HG03439 (cell line): ENCODE measurements around the gene CEP162.
"Not testable (repeated sequence)": the region's sequence is repeated elsewhere in the genome, so short reads cannot be mapped to it uniquely, and the experiment has no call there.

ENCODE experiments used
- ATAC-seq: cut with Tn5 transposase; IDR thresholded peaks from one replicate; pipeline ENCODE4 v1.9.1; 2021; ENCODE audit warnings: mild to moderate bottlenecking, moderate library complexity; ENCODE audit not compliant: unreplicated experiment

Gene CEP162

DNA sequence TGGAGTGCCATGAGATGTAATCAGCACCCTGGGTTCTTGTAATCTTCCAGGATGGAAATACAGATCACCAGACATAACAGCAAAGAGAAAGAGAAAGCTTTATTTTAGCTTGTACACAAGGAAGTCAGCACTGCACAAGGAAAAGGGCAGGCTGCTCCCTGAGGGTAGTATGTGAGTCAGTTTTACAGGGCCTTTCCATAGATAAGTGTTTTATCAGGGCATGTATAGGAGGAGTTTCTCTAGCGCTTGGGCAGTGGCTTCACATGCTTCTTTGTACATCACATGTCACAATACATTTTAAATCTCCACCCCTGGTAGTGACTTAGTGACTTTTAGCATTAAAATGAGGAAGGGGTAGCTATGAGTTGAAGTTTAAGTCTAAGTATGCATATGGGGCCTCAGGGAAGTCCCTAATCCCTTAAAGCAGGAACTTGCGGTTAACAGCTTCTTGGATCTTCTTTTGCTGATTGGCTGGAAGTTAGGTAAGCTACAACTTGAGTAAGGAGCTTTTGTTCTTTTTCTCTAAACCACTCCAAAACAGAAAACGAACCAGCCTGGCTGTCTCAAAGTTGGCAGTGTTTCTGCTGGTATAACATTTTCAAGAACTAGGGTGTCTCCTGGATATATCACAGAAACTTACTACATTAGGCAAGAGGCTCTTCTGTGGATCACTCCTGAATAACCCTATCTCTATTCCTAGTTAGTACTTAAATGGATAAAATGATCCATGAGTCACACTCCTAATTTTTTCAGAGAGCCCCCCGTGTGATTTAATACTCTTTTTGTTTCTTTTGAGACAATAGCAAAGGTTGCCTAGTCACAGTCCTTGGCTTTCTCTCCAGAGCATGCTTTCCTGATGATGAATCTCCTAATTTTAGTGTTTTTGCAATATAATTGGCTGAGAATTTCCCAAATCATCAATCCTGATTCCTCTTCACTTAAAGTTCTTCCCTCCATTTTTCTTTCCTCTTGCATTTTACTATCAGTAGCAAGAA is 133.7 kb downstream of the CEP162 start:
- no peak for ATAC-seq

DNA sequence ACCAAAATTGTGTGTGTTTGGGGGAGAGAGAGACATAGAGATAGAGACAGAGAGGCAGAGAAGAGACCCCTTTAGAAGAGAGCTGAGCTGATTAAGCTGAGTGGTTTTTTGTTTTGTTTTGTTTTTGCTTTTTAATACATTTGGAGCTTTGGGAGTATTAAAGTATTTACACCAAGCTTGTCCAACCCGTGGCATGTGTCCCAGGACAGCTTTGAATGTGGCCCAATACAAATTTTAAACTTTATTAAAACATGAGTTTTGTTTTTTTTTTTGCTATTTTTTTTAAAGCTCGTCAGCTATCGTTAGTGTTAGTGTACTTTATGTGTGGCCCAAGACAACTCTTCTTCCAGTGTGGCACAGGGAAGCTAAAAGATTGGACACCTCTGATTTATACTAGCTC is 137.9 kb downstream of the CEP162 start:
- no peak for ATAC-seq

DNA sequence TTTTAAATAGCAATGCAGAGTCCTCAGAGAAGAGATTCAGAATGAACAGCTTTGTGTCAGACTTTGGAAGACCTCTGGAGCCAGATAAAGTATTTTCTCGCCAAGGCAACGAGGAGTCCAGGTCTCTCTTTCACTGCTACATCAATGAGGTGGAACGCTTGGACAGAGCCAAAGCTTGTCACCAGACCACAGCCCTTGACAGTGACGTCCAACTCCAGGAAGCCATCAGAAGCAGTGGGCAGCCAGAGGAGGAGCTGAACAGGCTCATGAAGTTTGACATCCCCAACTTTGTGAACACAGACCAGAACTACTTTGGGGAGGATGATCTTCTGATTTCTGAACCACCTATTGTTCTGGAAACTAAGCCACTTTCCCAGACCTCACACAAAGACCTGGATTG is 138.4 kb downstream of the CEP162 start:
- no peak for ATAC-seq

DNA sequence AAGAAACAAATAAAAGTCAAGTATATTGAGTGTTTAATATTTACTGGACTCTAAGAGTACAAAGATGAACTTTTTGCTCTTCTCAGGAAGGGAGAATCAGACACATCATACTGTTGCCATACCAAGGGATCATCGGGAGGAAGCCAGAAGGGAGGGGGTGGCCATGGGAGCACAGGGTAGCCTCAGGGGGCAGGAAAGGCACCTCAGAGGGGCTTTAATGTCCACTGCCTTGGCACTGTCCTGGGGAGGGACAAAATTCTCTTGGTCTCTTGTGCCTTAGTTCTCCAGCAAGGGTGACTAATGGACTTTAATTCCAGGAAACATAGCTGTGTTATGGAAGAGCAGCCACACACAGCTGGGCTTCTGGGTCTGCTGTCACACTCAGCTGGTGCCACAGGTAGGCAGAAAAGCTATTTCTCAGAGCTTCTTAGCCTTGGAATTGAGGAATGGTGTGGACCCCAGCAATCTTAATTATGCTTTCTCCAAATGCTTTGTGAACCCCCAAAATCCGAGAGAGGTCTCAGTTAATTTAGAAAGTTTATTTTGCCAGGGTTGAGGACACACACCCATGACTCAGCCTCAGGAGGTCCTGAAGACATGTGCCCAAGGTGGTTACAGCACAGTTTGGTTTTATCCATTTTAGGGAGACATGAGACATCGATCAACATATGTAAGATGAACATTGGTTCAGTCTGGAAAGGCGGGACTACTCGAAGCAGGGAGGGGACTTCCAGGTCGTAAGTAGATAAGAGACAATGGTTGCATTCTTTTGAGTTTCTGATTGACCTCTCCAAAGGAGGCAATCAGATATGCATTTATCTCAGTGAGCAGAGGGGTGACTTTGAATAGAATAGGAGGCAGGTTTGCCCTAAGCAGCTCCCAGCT is 140.7 kb downstream of the CEP162 start:
- ATAC-seq: no peak

DNA sequence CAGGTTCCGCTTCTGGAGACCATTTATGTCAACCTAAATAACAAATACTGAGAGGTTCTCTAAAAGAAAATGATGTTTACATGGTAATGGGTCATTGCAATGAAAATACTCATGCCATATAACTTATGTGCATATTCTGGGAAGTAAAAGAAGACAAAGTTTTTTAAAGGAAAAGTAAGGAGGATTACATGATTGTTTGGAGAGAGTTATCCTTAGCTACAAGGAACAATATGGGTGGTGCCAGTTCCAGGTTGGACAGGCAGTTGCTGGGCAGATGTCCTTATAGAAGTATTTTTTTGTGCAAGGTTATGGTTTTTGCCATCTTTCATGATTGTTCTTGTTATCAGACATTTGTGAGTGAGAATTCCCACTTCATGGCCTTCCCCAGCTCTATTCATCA is 141.4 kb downstream of the CEP162 start:
- ATAC-seq: no peak

DNA sequence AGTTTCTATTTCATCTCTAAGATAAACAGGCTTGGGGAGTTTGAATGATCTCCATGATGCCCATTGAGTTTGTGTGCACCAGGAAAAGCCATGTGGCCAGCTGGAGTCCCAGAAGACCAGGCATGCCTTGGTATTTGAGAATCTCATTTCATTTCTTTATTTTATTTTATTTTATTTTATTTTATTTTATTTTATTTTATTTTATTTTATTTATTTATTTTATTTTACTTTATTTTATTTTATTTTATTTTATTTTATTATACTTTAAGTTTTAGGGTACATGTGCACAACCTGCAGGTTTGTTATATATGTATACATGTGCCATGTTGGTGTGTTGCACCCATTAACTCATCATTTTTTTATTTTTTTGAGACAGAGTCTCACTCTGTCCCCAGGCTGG is 142.7 kb downstream of the CEP162 start:
- not testable (repeated sequence) for ATAC-seq

DNA sequence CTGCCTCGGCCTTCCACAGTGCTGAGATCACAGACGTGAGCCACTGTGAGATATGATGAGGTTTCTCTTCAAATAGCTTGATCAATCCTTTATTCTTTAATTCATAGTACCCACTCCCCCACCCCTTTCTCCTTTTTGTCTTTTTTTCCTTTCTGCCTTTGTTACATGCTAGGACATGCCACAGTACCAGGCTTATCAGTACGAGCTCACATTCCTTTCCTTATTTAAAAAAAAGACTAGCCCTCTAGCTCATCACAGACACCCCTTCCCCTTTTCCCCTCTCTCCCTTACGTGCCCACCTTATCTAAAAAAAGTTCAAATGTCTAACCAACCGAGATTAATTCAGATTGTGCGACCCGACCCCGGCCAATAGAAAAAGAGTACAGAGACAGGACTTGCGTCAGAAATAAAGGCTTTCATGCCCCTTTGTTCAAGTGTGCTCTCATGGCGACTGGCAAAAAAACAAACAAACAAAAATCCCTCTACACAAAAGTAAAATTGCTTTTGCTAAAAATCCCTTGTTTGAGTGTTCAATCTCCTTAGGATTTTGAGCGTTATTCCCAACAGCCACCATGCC is 144.7 kb downstream of the CEP162 start:
- ATAC-seq: no peak

DNA sequence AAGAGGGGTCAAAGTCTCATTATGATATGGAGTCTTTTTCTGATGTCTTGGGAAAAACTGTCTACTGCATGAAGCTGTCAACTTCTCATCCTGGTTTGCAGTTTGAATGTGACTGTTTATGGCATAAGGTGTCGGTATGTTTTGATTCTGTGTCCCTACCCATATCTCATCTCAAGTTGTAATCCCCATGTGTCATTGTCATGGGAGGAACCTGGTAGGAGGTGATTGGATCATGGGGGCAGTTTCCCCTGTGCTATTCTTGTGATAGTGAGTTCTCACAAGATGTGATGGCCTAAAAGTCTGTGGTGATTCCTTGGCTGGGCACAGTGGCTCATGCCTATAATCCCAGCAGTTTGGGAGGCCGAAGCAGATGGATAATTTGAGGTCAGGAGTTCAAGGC is 146.2 kb downstream of the CEP162 start:
- no peak for ATAC-seq

DNA sequence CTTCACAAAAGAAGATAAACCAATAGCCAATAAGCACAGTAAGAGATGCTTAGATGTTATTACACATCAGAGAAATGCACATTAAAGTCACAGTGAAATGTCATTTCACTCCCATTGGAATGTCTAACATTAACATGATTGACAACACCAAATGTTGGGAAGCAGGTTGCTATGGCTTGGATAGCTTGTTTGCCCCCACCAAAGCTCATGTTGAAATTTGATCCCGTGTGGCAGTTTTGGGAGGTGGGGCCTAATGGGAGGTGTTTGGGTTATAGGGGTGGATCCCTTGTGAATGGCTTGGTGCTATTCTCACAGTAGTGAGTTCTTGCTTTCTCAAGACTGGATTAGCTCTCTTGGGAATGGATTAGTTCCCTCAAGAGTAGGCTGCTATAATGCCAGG is 149.1 kb downstream of the CEP162 start:
- ATAC-seq: no peak

DNA sequence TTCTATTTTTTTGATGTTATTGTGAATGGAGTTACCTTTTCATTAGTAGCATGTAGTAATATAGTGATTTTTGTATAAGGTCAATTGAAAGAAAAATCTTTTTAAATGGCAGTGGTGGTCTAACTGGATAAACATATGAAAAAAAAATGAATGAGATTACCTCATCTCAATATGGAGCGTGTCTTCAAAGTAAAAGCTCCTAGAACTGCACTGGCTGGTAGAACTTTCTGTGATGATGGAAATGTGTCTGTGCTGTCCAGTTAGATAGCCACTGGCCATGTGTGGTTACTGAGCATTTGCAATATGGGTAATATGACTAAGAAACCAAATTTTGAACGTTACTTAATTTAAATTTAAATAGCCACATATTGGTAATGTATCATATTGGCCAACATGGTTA is 149.8 kb downstream of the CEP162 start:
- no peak for ATAC-seq

DNA sequence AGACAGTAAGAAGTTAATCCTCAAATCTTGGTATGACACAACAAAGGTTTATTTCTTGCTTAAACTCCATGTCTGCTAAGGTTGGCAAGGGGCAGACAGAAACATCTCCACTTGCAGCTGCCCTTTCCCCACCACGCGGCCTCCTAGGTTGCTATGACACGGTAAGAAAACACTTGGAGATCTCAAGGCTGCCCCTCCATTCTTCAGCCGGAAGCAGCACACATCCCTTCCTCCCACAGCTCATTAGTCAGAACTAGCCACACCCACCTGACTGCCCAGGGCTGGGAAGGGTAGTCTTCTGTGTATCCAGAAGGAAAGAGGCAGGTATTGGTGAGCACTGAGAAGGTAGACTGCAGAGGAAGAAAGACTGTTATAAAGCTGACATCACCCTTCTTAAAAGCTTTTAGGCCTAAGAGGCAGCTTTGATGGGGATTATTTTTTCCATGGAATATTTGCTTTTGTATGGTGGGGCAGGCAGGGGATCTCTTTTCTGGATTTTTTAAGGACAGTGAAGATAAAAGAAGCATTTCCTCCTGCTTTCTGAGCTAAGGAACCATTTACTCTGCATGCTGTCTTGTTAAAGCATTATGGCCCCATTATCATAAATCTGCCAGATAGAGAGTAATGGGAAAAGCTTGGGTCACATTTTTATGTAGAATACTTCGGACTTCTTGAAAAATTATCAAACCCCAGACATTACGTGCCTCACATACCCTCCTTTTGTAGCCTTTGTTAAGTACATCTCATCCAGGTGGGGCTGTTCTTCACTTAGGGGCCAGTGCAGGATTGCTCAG is 152.3 kb downstream of the CEP162 start:
- no peak for ATAC-seq
